Measurements from ENCODE around the gene P2RY2.

Gene P2RY2

GRCh38 chr11:73199446-73199845, 18.6 kb upstream of the P2RY2 start:
- peak in 4 of 42 donors; percentile 12 to 31 (median 19) for DNase-seq
- intact Hi-C loops (cut with DNase I) = no loop called here

GRCh38 chr11:73200256-73200655, 17.8 kb upstream of the P2RY2 start:
- peak in 7 of 42 donors; percentile 2 to 18 (median 8) for DNase-seq
- intact Hi-C loops (cut with DNase I) = no loop called here

GRCh38 chr11:73201249-73201648, 16.8 kb upstream of the P2RY2 start:
- peak in 11 of 42 donors; percentile 5 to 41 (median 22) for DNase-seq
- intact Hi-C loops (cut with DNase I) = no loop called here

GRCh38 chr11:73201888-73202780, 15.9 kb upstream of the P2RY2 start:
- intact Hi-C loops (cut with DNase I) = no loop called here
- peak in 7 of 42 donors; percentile 3 to 20 (median 13) for DNase-seq

GRCh38 chr11:73203322-73203721, 14.8 kb upstream of the P2RY2 start:
- DNase-seq = peak in 3 of 42 donors; percentile 3 to 6 (median 6)
- intact Hi-C loops (cut with DNase I) = no loop called here

- intact Hi-C loops (cut with DNase I) = no loop called here
- DNase-seq = peak in 6 of 42 donors; percentile 7 to 28 (median 17)
Measured at GRCh38 chr11:73203790-73204189, 14.3 kb upstream of the P2RY2 start.

- intact Hi-C loops (cut with DNase I) = no loop called here
- DNase-seq = peak in 23 of 42 donors; percentile 9 to 80 (median 39)
Measured at GRCh38 chr11:73204711-73205121, 13.4 kb upstream of the P2RY2 start.

- intact Hi-C loops (cut with DNase I) = no loop called here
- peak in 1 of 42 donors; percentile 5 for DNase-seq
Measured at GRCh38 chr11:73205661-73206343, 12.3 kb upstream of the P2RY2 start.

- DNase-seq = no peak
- intact Hi-C loops (cut with DNase I) = no loop called here
Measured at GRCh38 chr11:73206801-73207200, 11.3 kb upstream of the P2RY2 start.

- intact Hi-C loops (cut with DNase I) = no loop called here
Measured at GRCh38 chr11:73209892-73210291, 8.2 kb upstream of the P2RY2 start.

GRCh38 chr11:73210916-73211667, 7.0 kb upstream of the P2RY2 start:
- DNase-seq = no peak
- intact Hi-C loops (cut with DNase I) = no loop called here

More at GRCh38 chr11:73209892-73210291, 8.2 kb upstream of the P2RY2 start:
- DNase-seq = no peak

GRCh38 chr11:73213196-73214143, 4.6 kb upstream of the P2RY2 start:
- no peak for DNase-seq
- intact Hi-C loops (cut with DNase I) = no loop called here

GRCh38 chr11:73215191-73216134, 2.6 kb upstream of the P2RY2 start:
- intact Hi-C loops (cut with DNase I) = no loop called here
- DNase-seq = no peak

- intact Hi-C loops (cut with DNase I) = no loop called here
- DNase-seq = no peak
Measured at GRCh38 chr11:73216465-73216864, 1.6 kb upstream of the P2RY2 start.

GRCh38 chr11:73217131-73217809, 811 bp upstream of the P2RY2 start:
- intact Hi-C loops (cut with DNase I) = no loop called here
- DNase-seq = peak in 29 of 42 donors; percentile 7 to 67 (median 37)

- DNase-seq = no peak
- intact Hi-C loops (cut with DNase I) = no loop called here
Measured at GRCh38 chr11:73217810-73218105, 323 bp upstream of the P2RY2 start.

- intact Hi-C loops (cut with DNase I) = no loop called here
Measured at GRCh38 chr11:73218830-73219215, 742 bp downstream of the P2RY2 start.

More at GRCh38 chr11:73218830-73219215, 742 bp downstream of the P2RY2 start:
- no peak for DNase-seq

All from head of caudate nucleus (tissue), 42 donors.